DMS114 treated with DMSO at 0.1 percent for 48 hours (cell line): ENCODE results near the gene CRYGA.
"Not testable (repeated sequence)": the region's sequence is repeated elsewhere in the genome, so short reads cannot be mapped to it uniquely, and the experiment has no call there.

Experiments used
- DNase-seq: peaks from one replicate; lab custom pipeline; 2025; ENCODE audit not compliant: unreplicated experiment; lab: John Stamatoyannopoulos, UW

The CRYGA gene

GRCh38 chr2:208164951-208165755 lies 1.8 kb upstream of the CRYGA start:
- DNase-seq, result no peak

GRCh38 chr2:208156439-208156838 lies 7.0 kb downstream of the CRYGA start:
- no peak for DNase-seq

GRCh38 chr2:208153156-208153555 lies 10.2 kb downstream of the CRYGA start:
- DNase-seq, result no peak

- no peak for DNase-seq
Measured at GRCh38 chr2:208150956-208151355, 12.4 kb downstream of the CRYGA start.

GRCh38 chr2:208150094-208150493 lies 13.3 kb downstream of the CRYGA start:
- no peak for DNase-seq

- DNase-seq, result no peak
Measured at GRCh38 chr2:208148803-208149202, 14.6 kb downstream of the CRYGA start.

GRCh38 chr2:208147759-208148158 lies 15.6 kb downstream of the CRYGA start:
- DNase-seq, result no peak

- DNase-seq, result no peak
Measured at GRCh38 chr2:208147008-208147407, 16.4 kb downstream of the CRYGA start.

- DNase-seq, result no peak
Measured at GRCh38 chr2:208146006-208146405, 17.4 kb downstream of the CRYGA start, which contains the start of gene CRYGB. CRYGB (minus strand) TSS chr2:208146158; CDS start chr2:208146120, 38 bp downstream.

- DNase-seq, result no peak
Measured at GRCh38 chr2:208142925-208143799, 20.2 kb downstream of the CRYGA start.

- DNase-seq, result no peak
Measured at GRCh38 chr2:208142240-208142924, 21.0 kb downstream of the CRYGA start.

GRCh38 chr2:208139447-208139846 lies 23.9 kb downstream of the CRYGA start:
- no peak for DNase-seq

- not testable (repeated sequence) for DNase-seq
Measured at GRCh38 chr2:208138334-208138733, 25.1 kb downstream of the CRYGA start.

- DNase-seq, result no peak
Measured at GRCh38 chr2:208136716-208137094, 26.7 kb downstream of the CRYGA start.

GRCh38 chr2:208135794-208136715 lies 27.3 kb downstream of the CRYGA start:
- DNase-seq, result no peak

- no peak for DNase-seq
Measured at GRCh38 chr2:208134928-208135586, 28.3 kb downstream of the CRYGA start.

- no peak for DNase-seq
Measured at GRCh38 chr2:208130712-208131110, 32.7 kb downstream of the CRYGA start.

GRCh38 chr2:208129744-208130711 lies 33.4 kb downstream of the CRYGA start, which contains the start of gene CRYGC:
CRYGC (minus strand) TSS chr2:208129828; CDS start chr2:208129792, 36 bp downstream.
- DNase-seq, result no peak

GRCh38 chr2:208128136-208128535 lies 35.3 kb downstream of the CRYGA start:
- no peak for DNase-seq
